ENCODE measurements around the gene RIMBP2. TPM values are rescaled to one million over a fixed set of nuclear protein-coding genes. Genes with fewer than 3 reads are reported as not detected.

Gene RIMBP2
- polyA plus RNA-seq, 1 donor (not counting 4 experiments of a cell fraction or from before 2014, with no cell fraction given), result 0.16 TPM

DNA sequence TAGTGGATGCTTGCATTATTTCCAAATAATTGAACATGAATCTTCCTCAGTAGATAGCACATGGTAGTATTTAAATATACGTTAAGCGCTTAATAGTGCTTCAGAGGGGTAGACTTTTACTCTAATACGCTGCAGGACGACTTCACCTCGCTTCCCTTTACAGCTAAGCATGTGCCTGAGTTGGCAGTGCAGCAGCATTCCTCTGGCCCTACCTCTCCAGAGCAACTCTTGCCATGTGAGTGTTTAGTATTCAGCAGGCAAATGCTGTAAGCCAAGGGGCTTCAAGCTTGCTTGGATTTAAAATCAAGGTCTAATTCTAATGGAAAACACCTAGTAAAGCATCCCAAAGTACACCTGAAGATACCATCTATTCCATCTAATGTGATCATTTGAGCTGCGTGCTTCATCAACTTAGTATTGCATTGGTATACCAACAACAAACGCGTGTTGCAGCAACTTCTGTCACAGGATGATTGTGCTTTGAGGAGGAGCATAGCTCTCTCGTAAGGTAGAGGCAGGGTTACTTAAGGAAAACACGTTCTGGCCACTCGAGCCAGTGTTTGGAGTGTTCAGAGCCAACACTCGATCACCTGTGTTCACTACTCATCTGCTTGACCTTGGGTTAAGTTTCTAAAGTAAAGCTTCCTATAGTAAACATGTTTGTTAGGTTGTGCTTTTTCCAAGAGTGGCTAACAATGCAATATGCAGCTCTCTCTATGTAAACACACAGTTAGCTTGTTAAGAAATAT, 317.8 kb downstream of the RIMBP2 start:
- dilution Hi-C loops (cut with MboI; ENCODE audit: extremely low pct_ligation_motif_present, low sequenced_read_pairs), result loop anchor here (25.0 kb wide), 1 partner anchor 339 kb away; no protein-coding TSS in a partner anchor
- Histone ChIP-seq H4K20me1 (ENCODE audit: control insufficient read depth, extremely low read depth, insufficient read depth, low read length) (no peaks in the 10 kb centered on the region), H3K27me3 (ENCODE audit: control insufficient read depth, extremely low read depth, insufficient read depth, low read length) (no peaks in the 10 kb centered on the region), H3K4me2 (ENCODE audit: control insufficient read depth, extremely low read depth, insufficient read depth, low read depth, low read length) (no peak overlapping the region), H3K27ac (ENCODE audit: control insufficient read depth, insufficient read depth, low read length) (no peak overlapping the region), H2AFZ (ENCODE audit: control insufficient read depth, low read length) (no peak overlapping the region), H3K9ac (ENCODE audit: control insufficient read depth, extremely low read depth, insufficient read depth, low read length) (no peak overlapping the region), H3K4me3 (ENCODE audit: control insufficient read depth in 2 of 3, extremely low read depth in 1 of 3, insufficient read depth in 2 of 3, low read depth in 1 of 3, low read length in 3 of 3) (no peak overlapping the region), H3K79me2 (ENCODE audit: control insufficient read depth, insufficient read depth, low read length) (no peaks in the 10 kb centered on the region), H3K36me3 (ENCODE audit: control insufficient read depth in 2 of 2, extremely low read depth in 1 of 2, insufficient read depth in 2 of 2, low read length in 2 of 2) (no peaks in the 10 kb centered on the region), H3K9me3 (ENCODE audit: control insufficient read depth, low read depth, low read length) (peaks cover under 1% of the 10 kb centered on the region), H3K9me1 (ENCODE audit: control insufficient read depth, extremely low read depth, insufficient read depth, low read length) (no peaks in the 10 kb centered on the region), H3K4me1 (ENCODE audit: control insufficient read depth, extremely low read depth, insufficient read depth, low read length) (no peaks in the 10 kb centered on the region)
- TF ChIP-seq EZH2 (IDR thresholded peaks at IDR 0.05; ENCODE audit: low read length), result no peak
- TF ChIP-seq, protein P1, sequence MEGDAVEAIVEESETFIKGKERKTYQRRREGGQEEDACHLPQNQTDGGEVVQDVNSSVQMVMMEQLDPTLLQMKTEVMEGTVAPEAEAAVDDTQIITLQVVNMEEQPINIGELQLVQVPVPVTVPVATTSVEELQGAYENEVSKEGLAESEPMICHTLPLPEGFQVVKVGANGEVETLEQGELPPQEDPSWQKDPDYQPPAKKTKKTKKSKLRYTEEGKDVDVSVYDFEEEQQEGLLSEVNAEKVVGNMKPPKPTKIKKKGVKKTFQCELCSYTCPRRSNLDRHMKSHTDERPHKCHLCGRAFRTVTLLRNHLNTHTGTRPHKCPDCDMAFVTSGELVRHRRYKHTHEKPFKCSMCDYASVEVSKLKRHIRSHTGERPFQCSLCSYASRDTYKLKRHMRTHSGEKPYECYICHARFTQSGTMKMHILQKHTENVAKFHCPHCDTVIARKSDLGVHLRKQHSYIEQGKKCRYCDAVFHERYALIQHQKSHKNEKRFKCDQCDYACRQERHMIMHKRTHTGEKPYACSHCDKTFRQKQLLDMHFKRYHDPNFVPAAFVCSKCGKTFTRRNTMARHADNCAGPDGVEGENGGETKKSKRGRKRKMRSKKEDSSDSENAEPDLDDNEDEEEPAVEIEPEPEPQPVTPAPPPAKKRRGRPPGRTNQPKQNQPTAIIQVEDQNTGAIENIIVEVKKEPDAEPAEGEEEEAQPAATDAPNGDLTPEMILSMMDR (optimal IDR thresholded peaks at IDR 0.05 in 1 of 3, IDR thresholded peaks at IDR 0.05 in 1 of 3, conservative IDR thresholded peaks at IDR 0.05 in 1 of 3; ENCODE audit: extremely low read depth in 1 of 3, insufficient read depth in 2 of 3, low read length in 3 of 3), result no peak
- no peak for DNase-seq (ENCODE audit: low read depth, low spot score)
- no peak for FAIRE-seq

DNA sequence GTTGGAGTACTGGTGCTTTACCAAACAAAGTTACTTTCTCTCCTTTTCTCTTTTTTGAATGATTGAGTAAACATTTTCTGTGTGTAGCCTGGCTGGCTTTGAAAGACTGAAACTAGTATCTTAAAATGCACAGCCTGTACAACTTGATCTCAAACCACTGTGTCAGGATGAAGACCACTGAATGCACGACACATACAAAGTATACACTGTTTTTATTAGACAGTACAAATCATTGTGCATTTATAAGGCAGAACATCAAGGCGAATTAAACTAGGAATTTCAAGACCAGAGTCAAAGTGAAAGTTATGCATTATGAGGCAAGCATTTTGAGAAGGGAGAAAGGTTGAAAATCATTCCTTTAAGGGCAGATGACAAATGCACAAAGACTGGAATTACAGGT, 319.4 kb downstream of the RIMBP2 start:
- H3K9ac ChIP-seq (ENCODE audit: control insufficient read depth, extremely low read depth, insufficient read depth, low read length), result no peak overlapping the region
- DNase-seq (ENCODE audit: low read depth, low spot score) (no peak), FAIRE-seq (no peak)
- H3K9me3 ChIP-seq (ENCODE audit: control insufficient read depth, low read depth, low read length), result peaks cover 6% of the 10 kb centered on the region
- dilution Hi-C loops (cut with MboI; ENCODE audit: extremely low pct_ligation_motif_present, low sequenced_read_pairs), result loop anchor here (25.0 kb wide), 1 partner anchor 341 kb away; no protein-coding TSS in a partner anchor
- no peaks in the 10 kb centered on the region for H4K20me1 ChIP-seq (ENCODE audit: control insufficient read depth, extremely low read depth, insufficient read depth, low read length)
- no peak overlapping the region for H2AFZ ChIP-seq (ENCODE audit: control insufficient read depth, low read length)
- no peaks in the 10 kb centered on the region for H3K79me2 ChIP-seq (ENCODE audit: control insufficient read depth, insufficient read depth, low read length)
- H3K27me3 ChIP-seq (ENCODE audit: control insufficient read depth, extremely low read depth, insufficient read depth, low read length), result no peaks in the 10 kb centered on the region
- H3K36me3 ChIP-seq (ENCODE audit: control insufficient read depth in 2 of 2, extremely low read depth in 1 of 2, insufficient read depth in 2 of 2, low read length in 2 of 2), result no peaks in the 10 kb centered on the region
- TF ChIP-seq, protein P1 (optimal IDR thresholded peaks at IDR 0.05 in 1 of 3, IDR thresholded peaks at IDR 0.05 in 1 of 3, conservative IDR thresholded peaks at IDR 0.05 in 1 of 3; ENCODE audit: extremely low read depth in 1 of 3, insufficient read depth in 2 of 3, low read length in 3 of 3), result no peak
- TF ChIP-seq EZH2 (IDR thresholded peaks at IDR 0.05; ENCODE audit: low read length), result no peak
- H3K9me1 ChIP-seq (ENCODE audit: control insufficient read depth, extremely low read depth, insufficient read depth, low read length), result no peaks in the 10 kb centered on the region
- H3K4me2 ChIP-seq (ENCODE audit: control insufficient read depth, extremely low read depth, insufficient read depth, low read depth, low read length), result no peak overlapping the region
- no peaks in the 10 kb centered on the region for H3K4me1 ChIP-seq (ENCODE audit: control insufficient read depth, extremely low read depth, insufficient read depth, low read length)
- no peak overlapping the region for H3K4me3 ChIP-seq (ENCODE audit: control insufficient read depth in 2 of 3, extremely low read depth in 1 of 3, insufficient read depth in 2 of 3, low read depth in 1 of 3, low read length in 3 of 3)
- no peak overlapping the region for H3K27ac ChIP-seq (ENCODE audit: control insufficient read depth, insufficient read depth, low read length)
